ENCODE measurements around the gene ACBD3.

ACBD3 gene

DNA sequence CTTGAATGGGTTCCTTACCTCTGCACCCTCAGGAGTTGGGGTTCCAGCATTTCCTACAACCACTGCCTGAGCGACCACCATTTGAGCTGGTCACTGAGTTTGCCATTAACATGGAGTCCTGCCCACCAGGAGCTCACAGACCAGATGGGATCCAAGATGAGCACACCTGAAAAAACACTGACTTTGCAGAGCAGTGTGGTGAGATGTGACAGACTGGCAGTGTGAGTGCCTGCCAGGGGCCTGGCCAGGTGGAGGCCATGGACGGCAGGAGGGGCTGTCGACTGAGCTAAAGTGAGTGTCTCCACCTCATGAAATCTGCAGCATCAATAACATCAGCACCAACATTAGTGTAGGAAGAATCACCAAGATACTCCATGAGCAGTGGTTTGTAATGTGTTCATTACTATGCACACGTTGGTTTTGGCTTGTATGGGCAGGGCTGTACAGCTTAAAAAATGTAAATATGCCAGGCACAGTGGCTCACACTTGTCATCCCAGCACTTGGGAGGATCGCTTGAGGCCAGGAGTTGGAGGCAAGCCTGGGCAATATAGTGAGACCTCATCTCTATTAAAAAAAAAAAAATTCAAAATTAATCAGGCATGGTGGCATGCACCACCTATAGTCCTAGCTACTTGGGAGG is 24.8 kb upstream of the ACBD3 start:
- TF ChIP-seq, protein P1, sequence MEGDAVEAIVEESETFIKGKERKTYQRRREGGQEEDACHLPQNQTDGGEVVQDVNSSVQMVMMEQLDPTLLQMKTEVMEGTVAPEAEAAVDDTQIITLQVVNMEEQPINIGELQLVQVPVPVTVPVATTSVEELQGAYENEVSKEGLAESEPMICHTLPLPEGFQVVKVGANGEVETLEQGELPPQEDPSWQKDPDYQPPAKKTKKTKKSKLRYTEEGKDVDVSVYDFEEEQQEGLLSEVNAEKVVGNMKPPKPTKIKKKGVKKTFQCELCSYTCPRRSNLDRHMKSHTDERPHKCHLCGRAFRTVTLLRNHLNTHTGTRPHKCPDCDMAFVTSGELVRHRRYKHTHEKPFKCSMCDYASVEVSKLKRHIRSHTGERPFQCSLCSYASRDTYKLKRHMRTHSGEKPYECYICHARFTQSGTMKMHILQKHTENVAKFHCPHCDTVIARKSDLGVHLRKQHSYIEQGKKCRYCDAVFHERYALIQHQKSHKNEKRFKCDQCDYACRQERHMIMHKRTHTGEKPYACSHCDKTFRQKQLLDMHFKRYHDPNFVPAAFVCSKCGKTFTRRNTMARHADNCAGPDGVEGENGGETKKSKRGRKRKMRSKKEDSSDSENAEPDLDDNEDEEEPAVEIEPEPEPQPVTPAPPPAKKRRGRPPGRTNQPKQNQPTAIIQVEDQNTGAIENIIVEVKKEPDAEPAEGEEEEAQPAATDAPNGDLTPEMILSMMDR (IDR thresholded peaks at IDR 0.05; ENCODE audit: low read depth, low read length, missing control alignments), result no peak
- DNase-seq (ENCODE audit: low read depth), result no peak

DNA sequence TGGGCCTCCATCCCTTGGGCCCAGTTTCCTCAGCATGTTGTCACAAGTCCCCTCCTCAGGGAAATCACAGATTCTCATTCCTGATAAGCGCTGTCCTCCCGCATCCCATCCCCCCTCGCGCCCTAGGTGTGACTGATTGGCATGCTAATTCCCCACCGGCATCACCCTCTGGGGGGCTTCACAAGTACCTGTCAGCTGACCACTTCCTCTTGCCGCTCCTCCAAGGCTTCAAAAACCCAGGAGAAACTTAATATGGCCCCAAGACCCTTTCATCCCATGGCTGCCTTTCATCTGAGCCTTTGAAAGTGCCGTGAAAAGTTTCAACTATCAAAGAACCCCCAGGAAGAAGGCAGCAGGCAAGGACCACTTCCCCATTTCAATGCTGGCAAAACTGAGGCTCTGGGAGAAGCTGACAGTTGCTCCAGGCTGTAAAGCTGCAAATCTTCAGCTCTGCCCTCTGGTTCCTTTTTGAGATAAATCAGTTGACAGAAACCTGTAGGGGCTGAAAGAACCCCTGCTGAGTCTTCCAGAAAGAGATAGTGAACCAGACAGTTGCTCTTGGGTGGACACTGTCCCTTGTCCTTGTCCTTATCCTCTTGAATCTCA is 24.1 kb upstream of the ACBD3 start:
- TF ChIP-seq, protein P1 (IDR thresholded peaks at IDR 0.05; ENCODE audit: low read depth, low read length, missing control alignments), result no peak
- no peak for DNase-seq (ENCODE audit: low read depth)
- no peak overlapping the region for H3K4me3 ChIP-seq (ENCODE audit: low read depth, low read length)

More for the DNA sequence above, 24.8 kb upstream of the ACBD3 start:
- no peak overlapping the region for H3K4me3 ChIP-seq (ENCODE audit: low read depth, low read length)

GRCh38 chr1:226209307-226210059 is 22.9 kb upstream of the ACBD3 start:
- no peak overlapping the region for H3K4me3 ChIP-seq (ENCODE audit: low read depth, low read length)
- TF ChIP-seq, protein P1 (IDR thresholded peaks at IDR 0.05; ENCODE audit: low read depth, low read length, missing control alignments), result no peak
- DNase-seq (ENCODE audit: low read depth), result no peak

- H3K4me3 ChIP-seq (ENCODE audit: low read depth, low read length), result no peak overlapping the region
- no peak for DNase-seq (ENCODE audit: low read depth)
- TF ChIP-seq, protein P1 (IDR thresholded peaks at IDR 0.05; ENCODE audit: low read depth, low read length, missing control alignments), result no peak
Observed at GRCh38 chr1:226207048-226207447, 20.5 kb upstream of the ACBD3 start.

GRCh38 chr1:226204198-226204597 is 17.7 kb upstream of the ACBD3 start:
- TF ChIP-seq, protein P1 (IDR thresholded peaks at IDR 0.05; ENCODE audit: low read depth, low read length, missing control alignments), result no peak

GRCh38 chr1:226203655-226204054 is 17.1 kb upstream of the ACBD3 start:
- DNase-seq (ENCODE audit: low read depth), result no peak
- no peak overlapping the region for H3K4me3 ChIP-seq (ENCODE audit: low read depth, low read length)
- TF ChIP-seq, protein P1 (IDR thresholded peaks at IDR 0.05; ENCODE audit: low read depth, low read length, missing control alignments), result no peak

More at GRCh38 chr1:226204198-226204597, 17.7 kb upstream of the ACBD3 start:
- no peak overlapping the region for H3K4me3 ChIP-seq (ENCODE audit: low read depth, low read length)
- DNase-seq (ENCODE audit: low read depth), result no peak
